Ascending aorta (tissue), 2 donors: ENCODE data around the gene TRABD2B. TPM values are rescaled to one million over a fixed set of nuclear protein-coding genes. Genes with fewer than 3 reads are reported as not detected.
A peak's percentile ranks its signal among the peaks of the same experiment; 100 is the strongest.

ENCODE experiments used
- DNase-seq, 2 donors: peaks; one replicate each; pipeline ENCODE4 v3.0.0-alpha.2; 2019; ENCODE audit warnings: low spot score in 2 of 2
- H3K27ac ChIP-seq, 2 donors: fragments of 200-600 bp; sonication (generic); one replicate each; pipeline ENCODE4 v1.5.1; 2016 to 2017; ENCODE audit warnings: mild to moderate bottlenecking in 1 of 2
- H3K27me3 ChIP-seq: fragments of 200-600 bp; sonication (generic); one replicate; pipeline ENCODE4 v1.5.1; 2017
- H3K36me3 ChIP-seq, 2 donors: fragments of 200-600 bp; sonication (generic); one replicate each; pipeline ENCODE4 v1.5.1; 2016
- H3K4me1 ChIP-seq, 2 donors: fragments of 200-600 bp; sonication (generic); one replicate each; pipeline ENCODE4 v1.5.1; 2016 to 2017; ENCODE audit warnings: mild to moderate bottlenecking in 1 of 2
- H3K4me3 ChIP-seq, 2 donors: fragments of 200-600 bp; sonication (generic); one replicate each; pipeline ENCODE4 v1.5.1; 2016 to 2017; ENCODE audit warnings: mild to moderate bottlenecking in 1 of 2
- H3K9me3 ChIP-seq, 2 donors: fragments of 200-600 bp; sonication (generic); one replicate each; pipeline ENCODE4 v1.5.1; 2016
- intact Hi-C: fragments of 100-400 bp; cut with DNase I; formaldehyde crosslinking; loops from one replicate; pipeline ENCODE4 v1.15.1; 2023
- total RNA-seq: library from RNA; depleted of rRNA; stranded (reverse); fragments of >200 nt; gene quantifications from one replicate; pipeline ENCODE4 v1.1.0, GENCODE V29; 2016
- TF ChIP-seq, protein P1 (sequence below), 3 experiments: fragments of 200-600 bp in 2 of 3; fragments of 450-650 bp in 1 of 3; sonication (generic) in 2 of 3; IDR thresholded peaks; one replicate each; pipeline ENCODE4 v1.5.1; 2016 to 2019; ENCODE audit warnings: antibody characterized with exemption in 3 of 3, mild to moderate bottlenecking in 1 of 3, moderate library complexity in 1 of 3

Gene TRABD2B
- total RNA-seq, 1 donor from 2014 or later = 7.9 TPM

DNA sequence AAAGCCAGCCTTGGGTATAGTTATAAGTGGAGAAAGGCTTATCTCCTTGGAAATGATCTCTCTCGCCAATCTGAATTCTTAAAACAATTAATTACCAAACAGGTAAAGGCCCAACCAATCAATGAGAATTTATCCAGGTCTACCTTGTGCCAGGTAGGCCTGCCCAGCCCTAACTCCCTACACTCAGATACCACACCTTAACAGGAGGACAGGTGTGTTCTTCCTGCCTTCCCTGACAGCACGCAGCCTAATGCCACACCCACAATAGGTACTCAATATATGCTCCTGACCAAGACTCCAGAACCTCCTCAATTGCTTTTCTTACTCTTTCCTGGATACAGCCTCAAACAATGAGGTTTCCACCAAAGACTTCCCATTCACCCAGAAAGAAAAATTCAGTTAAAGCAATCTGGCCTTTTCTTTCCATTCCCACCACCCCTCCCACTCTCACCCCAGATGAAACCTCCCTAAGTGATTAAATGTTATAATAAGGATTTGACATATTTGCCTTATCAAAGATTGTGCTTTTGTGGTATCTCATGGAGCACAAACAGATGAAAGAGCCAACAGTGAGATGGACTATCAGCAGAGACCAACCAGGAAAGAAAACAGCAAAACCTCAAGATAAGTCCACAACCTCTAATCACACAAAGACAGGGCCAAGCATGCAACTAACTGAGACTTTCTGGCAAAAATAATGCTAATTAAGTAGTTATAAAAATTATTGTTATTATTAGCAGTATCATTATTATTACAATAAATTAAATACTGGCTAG, 25.6 kb downstream of the TRABD2B start:
- H3K36me3 ChIP-seq = no peaks in the 10 kb centered on the region
- TF ChIP-seq, protein P1, sequence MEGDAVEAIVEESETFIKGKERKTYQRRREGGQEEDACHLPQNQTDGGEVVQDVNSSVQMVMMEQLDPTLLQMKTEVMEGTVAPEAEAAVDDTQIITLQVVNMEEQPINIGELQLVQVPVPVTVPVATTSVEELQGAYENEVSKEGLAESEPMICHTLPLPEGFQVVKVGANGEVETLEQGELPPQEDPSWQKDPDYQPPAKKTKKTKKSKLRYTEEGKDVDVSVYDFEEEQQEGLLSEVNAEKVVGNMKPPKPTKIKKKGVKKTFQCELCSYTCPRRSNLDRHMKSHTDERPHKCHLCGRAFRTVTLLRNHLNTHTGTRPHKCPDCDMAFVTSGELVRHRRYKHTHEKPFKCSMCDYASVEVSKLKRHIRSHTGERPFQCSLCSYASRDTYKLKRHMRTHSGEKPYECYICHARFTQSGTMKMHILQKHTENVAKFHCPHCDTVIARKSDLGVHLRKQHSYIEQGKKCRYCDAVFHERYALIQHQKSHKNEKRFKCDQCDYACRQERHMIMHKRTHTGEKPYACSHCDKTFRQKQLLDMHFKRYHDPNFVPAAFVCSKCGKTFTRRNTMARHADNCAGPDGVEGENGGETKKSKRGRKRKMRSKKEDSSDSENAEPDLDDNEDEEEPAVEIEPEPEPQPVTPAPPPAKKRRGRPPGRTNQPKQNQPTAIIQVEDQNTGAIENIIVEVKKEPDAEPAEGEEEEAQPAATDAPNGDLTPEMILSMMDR (IDR thresholded peaks at IDR 0.05) = no peak
- H3K27me3 ChIP-seq = no peaks in the 10 kb centered on the region
- no peak for DNase-seq
- H3K27ac ChIP-seq = no peak overlapping the region
- peaks cover 0 to 6% of the 10 kb centered on the region in 2 donors for H3K4me1 ChIP-seq
- intact Hi-C loops = no loop called here
- no peak overlapping the region for H3K4me3 ChIP-seq
- no peaks in the 10 kb centered on the region for H3K9me3 ChIP-seq

DNA sequence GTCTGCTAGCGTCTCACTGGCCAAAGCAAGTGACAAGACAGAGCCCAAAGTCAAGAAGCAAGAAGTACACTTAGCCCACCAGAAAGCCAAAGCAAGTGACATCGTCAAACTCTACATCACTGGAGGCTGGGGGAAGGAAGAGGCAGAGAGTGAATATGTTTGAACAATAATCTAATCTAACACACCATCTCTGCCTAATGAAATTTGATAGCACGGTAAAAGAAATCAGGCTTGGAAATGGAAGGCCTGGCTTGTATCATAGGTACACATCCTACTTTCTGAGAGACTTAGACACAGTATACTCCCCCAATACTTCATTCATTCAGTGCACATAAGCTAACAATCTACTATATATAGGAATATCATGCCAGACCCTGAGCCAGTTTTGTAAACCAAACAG, 26.3 kb downstream of the TRABD2B start:
- TF ChIP-seq, protein P1 (IDR thresholded peaks at IDR 0.05) = no peak
- H3K27me3 ChIP-seq = no peaks in the 10 kb centered on the region
- intact Hi-C loops = no loop called here
- H3K4me1 ChIP-seq = peaks cover 0 to 6% of the 10 kb centered on the region in 2 donors
- H3K9me3 ChIP-seq = no peaks in the 10 kb centered on the region
- DNase-seq = no peak
- no peaks in the 10 kb centered on the region for H3K36me3 ChIP-seq
- H3K4me3 ChIP-seq = no peak overlapping the region
- H3K27ac ChIP-seq = no peak overlapping the region

DNA sequence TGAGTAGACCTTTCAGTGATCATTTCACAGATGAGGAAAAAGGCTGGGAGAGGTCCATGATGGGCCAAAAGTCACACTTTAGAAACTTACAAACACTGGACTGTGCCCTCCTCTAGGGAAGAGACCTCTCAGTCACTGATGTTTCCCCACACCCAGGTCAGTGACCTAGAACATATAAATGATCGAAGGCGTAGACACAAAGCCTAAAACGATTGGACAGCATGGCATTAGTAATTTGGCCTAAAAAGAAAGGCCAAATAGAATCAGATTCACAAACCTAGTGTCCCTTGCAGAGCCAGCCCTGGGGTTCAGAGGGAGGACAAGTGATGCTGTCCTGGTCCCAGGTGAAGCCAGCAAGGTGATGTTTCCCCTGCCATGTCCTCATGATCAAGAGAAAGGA, 27.7 kb downstream of the TRABD2B start:
- H3K36me3 ChIP-seq = no peaks in the 10 kb centered on the region
- TF ChIP-seq, protein P1 (IDR thresholded peaks at IDR 0.05) = no peak
- H3K4me1 ChIP-seq = peaks cover 0 to 13% of the 10 kb centered on the region in 2 donors
- H3K27ac ChIP-seq = no peak overlapping the region
- intact Hi-C loops = no loop called here
- H3K4me3 ChIP-seq = no peak overlapping the region
- DNase-seq = no peak
- no peaks in the 10 kb centered on the region for H3K27me3 ChIP-seq
- no peaks in the 10 kb centered on the region for H3K9me3 ChIP-seq

DNA sequence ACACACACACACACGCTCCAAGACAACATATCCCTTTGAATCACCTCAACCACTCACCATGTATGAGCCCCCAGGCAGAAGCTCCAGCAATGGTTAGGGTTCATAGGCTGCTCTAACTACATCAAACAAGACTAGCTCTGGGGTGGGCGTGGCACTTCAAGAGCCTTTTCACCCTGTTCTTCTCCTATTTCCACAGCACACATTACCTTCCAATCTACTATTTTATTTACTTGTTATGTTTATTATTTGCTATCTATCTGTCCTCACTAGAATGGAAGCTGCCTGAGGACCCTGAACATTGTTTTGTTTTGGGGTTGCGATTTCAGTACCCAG, 28.7 kb downstream of the TRABD2B start:
- Histone ChIP-seq H3K4me3 (no peak overlapping the region), H3K9me3 (no peaks in the 10 kb centered on the region), H3K27me3 (no peaks in the 10 kb centered on the region), H3K36me3 (no peaks in the 10 kb centered on the region), H3K4me1 (peaks cover 0 to 21% of the 10 kb centered on the region in 2 donors), H3K27ac (no peak overlapping the region)
- no peak for DNase-seq
- TF ChIP-seq, protein P1 (IDR thresholded peaks at IDR 0.05) = no peak
- intact Hi-C loops = no loop called here

DNA sequence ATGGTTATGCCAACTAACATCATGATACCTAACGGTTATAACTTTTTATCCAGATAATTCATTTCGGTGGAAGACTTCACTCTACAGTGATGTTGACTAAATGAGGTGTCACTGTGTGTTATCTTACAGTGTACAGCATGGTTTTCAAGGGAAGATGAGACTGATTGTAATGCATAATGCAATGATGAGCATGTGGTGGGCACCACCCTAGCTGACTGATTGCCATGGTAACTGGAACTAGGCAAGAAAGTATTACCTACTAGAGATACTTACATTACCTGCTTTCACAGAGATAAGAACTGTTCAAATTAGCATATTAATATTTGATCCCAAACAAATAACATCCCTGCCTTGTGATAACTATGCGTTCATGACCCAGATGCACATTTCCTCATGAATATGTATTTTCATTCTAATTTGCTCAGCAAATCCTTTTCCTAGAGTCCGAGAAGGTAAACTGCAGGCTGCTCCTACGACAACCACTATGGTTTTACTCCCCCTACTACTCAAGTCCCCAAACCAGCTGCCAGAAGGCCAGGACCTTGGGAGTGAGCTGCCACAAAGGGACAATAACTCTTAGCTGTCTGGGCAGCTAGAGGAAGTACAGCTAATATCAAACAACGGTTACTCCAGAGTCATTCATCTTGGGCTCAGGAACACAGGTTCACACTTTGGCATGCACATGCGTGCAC, 29.2 kb downstream of the TRABD2B start:
- H3K36me3 ChIP-seq = no peaks in the 10 kb centered on the region
- no peaks in the 10 kb centered on the region for H3K27me3 ChIP-seq
- no peak for DNase-seq
- TF ChIP-seq, protein P1 (IDR thresholded peaks at IDR 0.05) = no peak
- H3K4me1 ChIP-seq = peaks cover 3 to 26% of the 10 kb centered on the region in 2 donors
- intact Hi-C loops = loop anchor here (2.0 kb wide), 1 partner anchor 25 kb away; no protein-coding TSS in a partner anchor
- H3K9me3 ChIP-seq = no peaks in the 10 kb centered on the region
- H3K27ac ChIP-seq = peak overlapping the region in 1 of 2 donors; percentile 20
- no peak overlapping the region for H3K4me3 ChIP-seq
